K562 (cell line): ENCODE results near the gene COQ8B. TPM values are rescaled to one million over a fixed set of nuclear protein-coding genes. Genes with fewer than 3 reads are reported as not detected.

ENCODE experiments used
- E2F5 ChIP-seq: sonication (generic); formaldehyde crosslinking; IDR thresholded peaks from 2 replicates; pipeline ENCODE4 v1.8.0; 2022; ENCODE audit warnings: mild to moderate bottlenecking, missing genetic modification reagents
- FOS ChIP-seq: IDR thresholded peaks from 3 replicates; pipeline ENCODE4 v1.6.1; 2011; ENCODE audit not compliant: insufficient read length; ENCODE audit errors: extremely low read depth
- IRF2 ChIP-seq: sonication (generic); formaldehyde crosslinking; IDR thresholded peaks from 2 replicates; pipeline ENCODE4 v1.8.1; 2022; ENCODE audit warnings: mild to moderate bottlenecking, missing genetic modification reagents
- LEF1 ChIP-seq: fragments of 450-650 bp; IDR thresholded peaks from 2 replicates; pipeline ENCODE4 v1.6.1; 2016; ENCODE audit warnings: mild to moderate bottlenecking
- MTA2 ChIP-seq: fragments of 450-650 bp; IDR thresholded peaks from 2 replicates; pipeline ENCODE4 v1.6.1; 2016; ENCODE audit warnings: low read depth
- MYNN ChIP-seq, 2 experiments: sonication (generic); formaldehyde crosslinking in 1 of 2; IDR thresholded peaks; 2 replicates each; pipeline versions ENCODE4 v1.5.0 to v1.6.1; 2016 to 2020; ENCODE audit warnings: antibody characterized with exemption in 1 of 2, missing genetic modification reagents in 1 of 2
- RAD51 ChIP-seq: fragments of 450-650 bp; IDR thresholded peaks from 2 replicates; pipeline ENCODE4 v1.7.1; 2016; ENCODE audit warnings: low read depth, mild to moderate bottlenecking, borderline replicate concordance
- RBM39 ChIP-seq: fragments of 200-400 bp; formaldehyde crosslinking; optimal IDR thresholded peaks from 2 replicates; pipeline ENCODE3; 2018; ENCODE audit warnings: low read depth, low read length
- RNF2 ChIP-seq: sonication (generic); IDR thresholded peaks from 2 replicates; pipeline ENCODE4 v1.6.1; 2016
- SRSF9 ChIP-seq: fragments of 200-400 bp; formaldehyde crosslinking; IDR thresholded peaks from 2 replicates; pipeline ENCODE4 v1.6.1; 2017; ENCODE audit warnings: low read depth, low read length, borderline replicate concordance
- ZKSCAN1 ChIP-seq: fragments of 150-350 bp; IDR thresholded peaks from 2 replicates; pipeline ENCODE4 v1.6.1; 2016; ENCODE audit warnings: low read depth, low read length
- ZNF121 ChIP-seq: sonication (generic); formaldehyde crosslinking; conservative IDR thresholded peaks from 2 replicates; pipeline ENCODE4 v1.8.0; 2022; ENCODE audit warnings: missing genetic modification reagents
- polyA plus RNA-seq, 8 experiments: library from polyadenylated mRNA; depleted of rRNA in 4 of 8; stranded (reverse) in 5 of 8; unstranded in 3 of 8; fragments of >200 nt; fragmentation: Nextera tagmentation in 2 of 8; fragmentation: Illumina TruSeq in 1 of 8; extraction: Ambion mirVana in 2 of 8; extraction: Trizol in 1 of 8; gene quantifications; 2 replicates each; pipeline versions ENCODE4 v1.2.1 to v1.2.3, GENCODE V29; 2011 to 2014; ENCODE audit warnings: inconsistent platforms in 1 of 8, missing spikeins in 1 of 8
- total RNA-seq, 7 experiments: library from RNA; depleted of rRNA in 6 of 7; stranded (reverse); fragments of >200 nt in 6 of 7; fragmentation: Illumina TruSeq in 2 of 7; extraction: Trizol in 2 of 7; gene quantifications; 2 replicates each; pipeline versions ENCODE4 v1.2.1 to v1.2.3, GENCODE V29; 2011 to 2021; ENCODE audit warnings: low replicate concordance in 1 of 7
- TF ChIP-seq, protein P1 (sequence below): fragments of 450-650 bp; IDR thresholded peaks from 2 replicates; pipeline ENCODE4 v1.6.1; 2017; ENCODE audit warnings: antibody characterized with exemption, mild to moderate bottlenecking
- TF ChIP-seq, protein P2 (sequence below): IDR thresholded peaks from 3 replicates; pipeline ENCODE4 v1.6.1; 2011; ENCODE audit warnings: borderline replicate concordance, mild to moderate bottlenecking; ENCODE audit not compliant: insufficient read length, insufficient read depth

The COQ8B gene
- total and polyA plus RNA-seq, 9 of the 15 experiments (the other 6 are each of a cell fraction or from before 2014, with no cell fraction given), result 0.41 to 32.3 (median 12.9) TPM

- TF ChIP-seq, protein P1, sequence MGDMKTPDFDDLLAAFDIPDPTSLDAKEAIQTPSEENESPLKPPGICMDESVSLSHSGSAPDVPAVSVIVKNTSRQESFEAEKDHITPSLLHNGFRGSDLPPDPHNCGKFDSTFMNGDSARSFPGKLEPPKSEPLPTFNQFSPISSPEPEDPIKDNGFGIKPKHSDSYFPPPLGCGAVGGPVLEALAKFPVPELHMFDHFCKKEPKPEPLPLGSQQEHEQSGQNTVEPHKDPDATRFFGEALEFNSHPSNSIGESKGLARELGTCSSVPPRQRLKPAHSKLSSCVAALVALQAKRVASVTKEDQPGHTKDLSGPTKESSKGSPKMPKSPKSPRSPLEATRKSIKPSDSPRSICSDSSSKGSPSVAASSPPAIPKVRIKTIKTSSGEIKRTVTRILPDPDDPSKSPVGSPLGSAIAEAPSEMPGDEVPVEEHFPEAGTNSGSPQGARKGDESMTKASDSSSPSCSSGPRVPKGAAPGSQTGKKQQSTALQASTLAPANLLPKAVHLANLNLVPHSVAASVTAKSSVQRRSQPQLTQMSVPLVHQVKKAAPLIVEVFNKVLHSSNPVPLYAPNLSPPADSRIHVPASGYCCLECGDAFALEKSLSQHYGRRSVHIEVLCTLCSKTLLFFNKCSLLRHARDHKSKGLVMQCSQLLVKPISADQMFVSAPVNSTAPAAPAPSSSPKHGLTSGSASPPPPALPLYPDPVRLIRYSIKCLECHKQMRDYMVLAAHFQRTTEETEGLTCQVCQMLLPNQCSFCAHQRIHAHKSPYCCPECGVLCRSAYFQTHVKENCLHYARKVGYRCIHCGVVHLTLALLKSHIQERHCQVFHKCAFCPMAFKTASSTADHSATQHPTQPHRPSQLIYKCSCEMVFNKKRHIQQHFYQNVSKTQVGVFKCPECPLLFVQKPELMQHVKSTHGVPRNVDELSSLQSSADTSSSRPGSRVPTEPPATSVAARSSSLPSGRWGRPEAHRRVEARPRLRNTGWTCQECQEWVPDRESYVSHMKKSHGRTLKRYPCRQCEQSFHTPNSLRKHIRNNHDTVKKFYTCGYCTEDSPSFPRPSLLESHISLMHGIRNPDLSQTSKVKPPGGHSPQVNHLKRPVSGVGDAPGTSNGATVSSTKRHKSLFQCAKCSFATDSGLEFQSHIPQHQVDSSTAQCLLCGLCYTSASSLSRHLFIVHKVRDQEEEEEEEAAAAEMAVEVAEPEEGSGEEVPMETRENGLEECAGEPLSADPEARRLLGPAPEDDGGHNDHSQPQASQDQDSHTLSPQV, result peak; percentile 47
- TF ChIP-seq IRF2, result no peak
- TF ChIP-seq ZKSCAN1, result 0 out of 2 replicates have a peak, but pooled peaks have one; percentile 9
- TF ChIP-seq ZNF121 (CRISPR knock-in tag), result peak; percentile 55
- TF ChIP-seq MTA2, result no peak
- TF ChIP-seq RBM39, result no peak
- peak; percentile 64 for TF ChIP-seq FOS
- TF ChIP-seq MYNN (IDR thresholded peaks at IDR 0.05), result peak; percentile 76; the same call in 1 of the 2 replicates
- no peak for TF ChIP-seq MYNN (CRISPR knock-in tag; IDR thresholded peaks at IDR 0.05)
- no peak for TF ChIP-seq RAD51
- TF ChIP-seq SRSF9, result no peak
- TF ChIP-seq, protein P2, sequence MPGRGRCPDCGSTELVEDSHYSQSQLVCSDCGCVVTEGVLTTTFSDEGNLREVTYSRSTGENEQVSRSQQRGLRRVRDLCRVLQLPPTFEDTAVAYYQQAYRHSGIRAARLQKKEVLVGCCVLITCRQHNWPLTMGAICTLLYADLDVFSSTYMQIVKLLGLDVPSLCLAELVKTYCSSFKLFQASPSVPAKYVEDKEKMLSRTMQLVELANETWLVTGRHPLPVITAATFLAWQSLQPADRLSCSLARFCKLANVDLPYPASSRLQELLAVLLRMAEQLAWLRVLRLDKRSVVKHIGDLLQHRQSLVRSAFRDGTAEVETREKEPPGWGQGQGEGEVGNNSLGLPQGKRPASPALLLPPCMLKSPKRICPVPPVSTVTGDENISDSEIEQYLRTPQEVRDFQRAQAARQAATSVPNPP, result no peak
- TF ChIP-seq E2F5 (CRISPR knock-in tag), result no peak
- peak; percentile 36; the same call in 1 of the 2 replicates for TF ChIP-seq LEF1
- TF ChIP-seq RNF2, result peak; percentile 62
These were observed 52.7 kb downstream of the COQ8B start (continued) for GRCh38 chr19:40663695-40664692.
